Measurements from ENCODE around the gene HS6ST1.

HS6ST1 gene

GRCh38 chr2:128298286-128298685 is 20.4 kb downstream of the HS6ST1 start:
- DNase-seq = no peak

GRCh38 chr2:128293870-128294455 is 24.7 kb downstream of the HS6ST1 start:
- DNase-seq = no peak

- DNase-seq = no peak
Observed at GRCh38 chr2:128293426-128293755, 25.3 kb downstream of the HS6ST1 start.

- no peak for DNase-seq
Observed at GRCh38 chr2:128292599-128293425, 25.9 kb downstream of the HS6ST1 start.

GRCh38 chr2:128291844-128292598 is 26.6 kb downstream of the HS6ST1 start:
- DNase-seq = no peak

- no peak for DNase-seq
Observed at GRCh38 chr2:128291161-128291843, 27.4 kb downstream of the HS6ST1 start.

GRCh38 chr2:128290356-128290755 is 28.3 kb downstream of the HS6ST1 start:
- no peak for DNase-seq

- DNase-seq = no peak
Observed at GRCh38 chr2:128289439-128289838, 29.2 kb downstream of the HS6ST1 start.

GRCh38 chr2:128288781-128289180 is 29.9 kb downstream of the HS6ST1 start:
- DNase-seq = no peak

GRCh38 chr2:128287780-128288735 is 30.6 kb downstream of the HS6ST1 start:
- no peak for DNase-seq

- no peak for DNase-seq
Observed at GRCh38 chr2:128286905-128287779, 31.5 kb downstream of the HS6ST1 start.

- DNase-seq = no peak
Observed at GRCh38 chr2:128286011-128286721, 32.5 kb downstream of the HS6ST1 start.

GRCh38 chr2:128285329-128285931 is 33.2 kb downstream of the HS6ST1 start:
- no peak for DNase-seq

- DNase-seq = no peak
Observed at GRCh38 chr2:128284841-128285240, 33.8 kb downstream of the HS6ST1 start.

GRCh38 chr2:128284037-128284441 is 34.6 kb downstream of the HS6ST1 start:
- DNase-seq = no peak

GRCh38 chr2:128282976-128283810 is 35.5 kb downstream of the HS6ST1 start:
- no peak for DNase-seq

- no peak for DNase-seq
Observed at GRCh38 chr2:128282246-128282975, 36.3 kb downstream of the HS6ST1 start.

- DNase-seq = no peak
Observed at GRCh38 chr2:128281852-128282245, 36.8 kb downstream of the HS6ST1 start.

Data from CD4-positive, alpha-beta T cell treated with Interleukin-17A for 1 hour (primary cell).